ENCODE results near the gene AOPEP.

AOPEP gene

GRCh38 chr9:95048225-95049087, 322.0 kb downstream of the AOPEP start:
- peak; percentile 47 for DNase-seq

DNA sequence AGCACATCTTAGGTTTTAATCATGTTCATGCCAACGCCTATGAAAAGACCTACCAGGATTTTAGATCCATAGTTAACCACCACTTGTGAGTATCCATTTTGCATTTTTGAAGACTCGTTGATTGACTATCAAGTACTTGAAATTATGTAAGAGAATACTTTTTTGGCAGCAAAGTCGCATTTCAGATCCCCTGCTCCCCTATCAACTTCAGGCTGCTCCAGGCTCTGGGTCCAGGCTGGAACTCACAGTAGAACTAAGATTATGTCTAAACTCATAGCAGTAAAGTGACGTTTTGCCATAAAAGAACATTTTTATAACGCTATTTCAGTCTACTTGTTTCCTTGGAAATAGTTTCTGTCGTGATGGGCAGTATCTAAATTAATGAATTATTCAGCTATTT, 323.3 kb downstream of the AOPEP start:
- DNase-seq: no peak

DNA sequence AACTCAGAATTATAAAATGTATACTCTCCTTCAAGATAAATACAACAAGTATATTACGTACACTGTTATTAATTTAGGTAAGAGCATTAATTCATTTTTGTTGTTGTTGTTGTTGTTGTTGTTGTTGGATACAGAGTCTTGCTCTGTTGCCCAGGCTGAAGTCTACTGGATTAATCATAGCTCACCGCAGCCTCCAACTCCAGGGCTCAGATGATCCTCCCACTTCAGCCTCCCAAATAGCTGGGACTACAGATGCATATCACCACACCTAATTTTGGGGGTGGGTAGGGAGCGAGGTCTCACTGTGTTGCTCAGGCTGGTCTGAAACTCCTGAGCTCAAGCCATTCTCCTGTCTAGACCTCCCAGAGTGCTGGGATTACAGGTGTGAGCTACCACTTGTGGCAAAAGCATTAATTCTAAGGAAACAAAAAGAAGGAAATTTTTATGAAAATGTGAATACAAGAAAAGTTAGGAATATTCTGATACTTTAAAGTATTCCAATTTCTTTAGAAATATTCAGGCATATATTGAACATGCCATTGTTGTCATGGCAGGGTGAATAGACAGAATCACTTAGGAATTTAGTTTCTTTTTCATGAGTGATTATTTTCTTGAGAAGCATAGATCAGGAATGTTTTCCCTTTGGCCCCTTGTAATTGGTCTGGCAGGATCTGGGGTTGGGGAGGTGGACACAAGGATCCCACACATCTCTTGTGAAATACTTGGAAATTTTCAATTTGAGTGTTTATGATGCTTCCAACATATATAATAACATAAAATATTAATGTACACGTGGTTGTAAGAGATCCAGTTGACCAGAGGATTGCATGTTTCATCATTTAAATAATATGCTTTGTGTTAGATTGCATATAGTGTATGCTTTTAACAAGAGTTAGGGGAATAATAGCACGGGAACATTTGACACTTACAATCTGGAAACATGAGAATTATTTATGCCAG, 327.4 kb downstream of the AOPEP start:
- no peak for DNase-seq

DNA sequence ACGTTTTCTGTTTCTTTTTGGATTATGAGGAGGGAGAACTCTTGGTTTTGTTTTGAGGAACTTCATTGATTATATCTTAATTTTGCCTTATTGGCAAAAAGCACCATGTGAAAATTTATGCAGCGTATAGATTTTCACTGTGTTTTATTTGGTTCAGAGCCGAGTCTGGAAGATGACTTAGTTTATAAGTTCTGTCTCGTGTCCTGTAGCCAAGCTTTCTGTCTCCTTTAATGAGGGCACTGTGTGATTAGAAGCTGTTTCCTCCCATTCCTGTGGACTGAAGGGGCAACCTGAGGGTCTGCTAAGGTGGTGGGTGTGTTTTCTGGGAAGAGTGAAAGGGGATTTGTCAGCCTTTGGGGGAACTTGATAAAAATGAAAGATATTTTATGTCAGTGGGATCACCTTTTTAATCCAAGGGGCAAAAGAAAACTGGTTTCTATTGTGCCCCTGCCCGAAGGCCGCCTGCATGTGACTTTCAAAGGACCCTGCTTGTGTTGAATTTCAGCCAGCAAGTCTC, 328.9 kb downstream of the AOPEP start:
- no peak for DNase-seq

DNA sequence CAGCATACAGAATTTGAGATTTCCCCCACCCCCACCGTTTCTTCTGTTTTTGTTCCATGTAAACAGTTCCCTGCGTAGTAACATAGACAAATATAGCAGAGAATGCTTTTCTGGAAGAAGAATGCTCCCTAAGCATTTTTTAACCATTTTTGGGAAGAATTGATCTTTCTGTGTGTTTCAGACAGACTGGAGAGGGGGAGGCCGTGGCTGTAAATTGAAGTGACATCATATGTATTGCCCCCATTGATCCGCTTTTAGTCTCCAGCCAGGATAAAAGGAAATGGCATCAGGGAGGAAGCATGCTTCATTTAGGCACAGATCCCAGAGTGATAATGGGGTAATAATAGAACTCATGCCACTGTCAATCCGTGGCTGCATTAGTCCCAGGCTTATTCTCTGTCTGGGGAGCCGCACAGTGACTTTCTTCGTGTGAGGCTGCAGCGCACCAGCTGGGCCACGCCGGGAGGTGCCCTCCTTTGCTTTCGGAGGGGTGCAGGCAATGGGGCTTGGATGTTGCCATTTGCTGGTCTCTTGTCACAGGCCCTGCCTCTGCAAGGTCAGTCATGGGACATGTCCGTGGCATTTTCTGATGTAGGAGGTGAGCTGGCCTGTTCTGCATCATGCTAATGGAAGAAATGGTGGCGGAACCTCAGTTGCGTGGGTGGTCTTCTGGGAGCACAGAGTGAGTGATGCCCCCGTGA, 329.5 kb downstream of the AOPEP start:
- no peak for DNase-seq

GRCh38 chr9:95057101-95057500, 330.6 kb downstream of the AOPEP start:
- DNase-seq: no peak

DNA sequence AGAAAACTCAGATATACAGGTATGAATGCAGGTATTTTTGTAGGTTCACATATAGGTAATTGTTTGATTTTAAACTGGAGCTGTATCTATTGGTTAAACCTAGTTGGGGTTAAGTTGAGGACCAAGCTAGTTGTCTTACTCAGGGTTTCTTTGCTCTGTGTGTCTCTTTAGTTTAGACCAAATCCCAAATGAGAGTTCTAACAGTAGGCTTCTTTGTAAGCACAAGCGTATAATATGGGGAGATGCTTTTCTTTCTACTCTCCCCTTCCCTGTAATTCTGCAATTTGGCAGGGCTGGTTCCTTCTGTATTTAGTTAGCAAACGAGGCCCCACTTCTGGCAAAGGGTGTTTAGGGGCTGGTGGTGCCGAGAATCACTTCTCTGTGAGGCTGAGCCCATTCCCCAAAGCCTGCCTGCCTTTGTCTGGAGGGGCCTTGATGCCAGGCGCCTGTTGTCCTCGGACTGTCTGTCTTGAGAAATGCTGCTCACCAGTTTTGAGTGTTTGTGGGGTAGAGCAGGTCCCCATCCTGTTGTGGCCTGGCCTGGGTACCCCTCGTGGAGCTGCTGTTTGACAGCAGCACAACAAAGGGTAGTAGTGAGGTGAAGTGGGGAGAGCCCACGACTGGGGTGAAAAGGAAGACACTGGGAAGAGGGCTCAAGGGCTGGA, 331.8 kb downstream of the AOPEP start:
- DNase-seq: no peak

DNA sequence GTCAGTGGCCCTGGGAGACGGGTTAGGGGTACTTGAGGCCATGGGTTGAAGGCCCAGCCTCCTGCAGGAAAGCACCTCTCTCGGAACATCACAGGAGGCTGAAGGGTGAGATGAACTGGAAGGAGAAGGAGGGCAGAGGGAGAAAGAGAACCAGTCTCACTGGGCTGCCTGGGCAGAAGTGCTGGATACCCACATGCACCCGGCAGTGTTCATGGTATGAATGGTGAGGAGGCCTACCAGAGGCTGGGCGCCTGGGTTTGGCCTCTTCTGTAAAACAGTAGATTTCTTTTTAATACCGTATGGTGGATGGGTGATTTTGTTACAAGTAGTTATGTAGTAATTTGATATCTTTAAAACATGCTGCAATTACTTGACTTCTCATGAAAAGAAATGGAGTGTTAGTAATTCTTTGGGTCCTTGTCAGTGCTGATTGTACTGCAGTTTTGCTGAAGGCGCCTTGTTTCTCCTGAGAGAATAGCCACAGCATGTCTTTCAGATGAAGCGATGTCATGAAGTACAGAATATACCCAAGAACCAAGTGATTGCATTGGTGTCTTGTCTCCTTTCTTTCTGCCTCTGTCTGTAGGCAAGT, 332.4 kb downstream of the AOPEP start:
- DNase-seq: no peak

DNA sequence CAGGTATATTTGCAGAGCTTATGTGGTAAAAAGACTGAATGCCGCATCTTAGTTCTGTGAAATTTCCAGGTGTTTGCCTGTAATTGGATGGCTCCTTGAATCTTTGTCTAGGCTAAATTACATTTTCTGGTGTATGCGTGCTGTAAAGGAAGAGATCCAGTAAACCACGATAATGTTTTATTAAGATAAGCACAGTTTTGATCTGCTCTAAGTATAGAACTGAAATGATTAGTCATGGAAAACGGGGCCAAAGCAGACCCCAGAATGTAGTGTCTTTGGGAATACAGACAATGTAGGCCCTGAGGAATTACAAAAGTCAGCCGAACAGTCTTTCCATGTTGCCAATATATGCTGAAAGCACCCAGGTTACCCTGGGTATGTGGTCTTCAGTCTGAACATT, 333.7 kb downstream of the AOPEP start:
- DNase-seq: no peak

DNA sequence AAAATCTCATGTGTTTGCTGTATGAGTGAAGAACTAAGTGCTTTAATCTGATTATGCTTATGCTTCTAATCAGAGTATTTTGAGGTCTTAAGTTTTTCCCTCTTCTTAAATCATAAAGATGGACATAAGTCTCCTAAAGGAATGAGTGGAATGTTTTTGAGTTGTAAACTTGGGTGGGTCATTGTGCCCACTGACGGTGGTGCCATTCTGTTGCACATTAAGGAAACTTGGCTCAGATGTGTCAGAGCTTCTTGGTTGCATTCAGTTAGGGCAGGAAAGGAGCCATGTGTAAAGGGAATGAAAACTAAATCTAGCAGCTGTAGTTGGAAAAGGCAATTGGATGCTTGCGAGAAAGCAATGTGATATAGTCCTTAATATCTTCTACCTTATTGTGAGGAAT, 334.4 kb downstream of the AOPEP start:
- DNase-seq: no peak

GRCh38 chr9:95061916-95062595, 335.6 kb downstream of the AOPEP start:
- DNase-seq: no peak

DNA sequence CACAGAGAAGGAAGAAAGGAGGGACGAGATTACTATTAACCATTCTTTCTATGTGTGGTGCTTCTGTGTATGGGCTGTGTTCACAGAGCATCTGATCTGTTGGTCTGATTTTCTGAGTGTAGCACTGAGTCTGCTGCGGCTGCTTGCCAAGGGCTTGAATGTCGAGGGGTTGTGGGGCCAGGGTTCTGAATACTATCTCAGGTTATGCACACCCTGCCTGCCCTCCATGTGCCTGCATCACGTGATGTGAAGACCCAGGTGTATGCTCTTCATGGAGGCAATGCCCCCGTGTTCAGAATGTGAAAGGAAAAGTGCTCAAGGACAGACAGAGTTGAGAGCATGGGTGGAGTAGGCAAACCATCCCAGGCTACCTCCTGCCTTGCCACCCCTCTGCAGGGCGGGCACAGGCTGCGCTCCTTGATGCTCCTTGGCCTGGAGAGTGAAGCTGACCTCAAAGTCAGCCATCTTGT, 336.1 kb downstream of the AOPEP start:
- no peak for DNase-seq

GRCh38 chr9:95063300-95063699, 336.8 kb downstream of the AOPEP start:
- DNase-seq: no peak

- DNase-seq: no peak
Measured at GRCh38 chr9:95065224-95065623, 338.7 kb downstream of the AOPEP start.

DNA sequence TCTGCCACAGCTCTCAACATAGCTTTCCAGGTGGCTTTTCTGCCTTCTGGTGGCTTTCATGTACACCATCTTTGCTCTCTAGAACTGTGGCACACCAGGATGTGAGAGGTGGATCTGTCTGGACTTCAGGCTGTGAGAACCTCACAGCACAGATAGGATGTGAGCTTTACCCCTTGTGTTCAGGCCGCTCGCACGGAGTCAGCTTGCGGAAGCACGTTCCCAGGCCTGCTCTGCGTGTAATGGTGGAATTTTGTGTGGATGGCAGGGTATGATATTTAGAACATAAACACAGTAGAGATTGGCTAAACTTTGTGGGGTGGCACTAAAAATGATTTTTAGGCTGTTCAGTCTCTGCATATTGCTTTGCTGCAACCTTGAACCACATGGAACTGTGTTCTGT, 340.6 kb downstream of the AOPEP start:
- DNase-seq: no peak

- no peak for DNase-seq
Measured at GRCh38 chr9:95067897-95068296, 341.4 kb downstream of the AOPEP start.

- no peak for DNase-seq
Measured at GRCh38 chr9:95070549-95071021, 344.1 kb downstream of the AOPEP start.

GRCh38 chr9:95071450-95071849, 345.0 kb downstream of the AOPEP start:
- no peak for DNase-seq

DNA sequence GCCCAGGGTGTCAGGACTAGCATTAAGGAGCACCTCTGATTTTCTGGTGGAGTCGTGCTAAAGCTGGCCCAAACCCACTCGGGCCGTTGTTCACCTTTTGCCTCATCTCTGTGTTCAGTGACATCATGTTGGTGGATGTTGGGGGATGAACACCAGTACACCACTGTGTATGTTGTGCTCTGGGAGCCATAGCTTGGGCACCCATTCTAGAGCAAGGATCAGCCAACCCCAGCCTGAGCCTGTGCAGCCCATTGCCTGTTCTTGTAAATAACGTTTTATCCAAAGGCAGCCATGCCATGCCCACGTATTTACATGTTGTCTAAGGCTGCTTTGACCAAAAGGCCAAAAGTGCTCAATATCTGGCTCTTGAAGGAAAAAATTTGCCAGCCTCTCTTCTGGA, 345.4 kb downstream of the AOPEP start:
- DNase-seq: no peak

GRCh38 chr9:95073042-95073607, 346.6 kb downstream of the AOPEP start:
- no peak for DNase-seq

DNA sequence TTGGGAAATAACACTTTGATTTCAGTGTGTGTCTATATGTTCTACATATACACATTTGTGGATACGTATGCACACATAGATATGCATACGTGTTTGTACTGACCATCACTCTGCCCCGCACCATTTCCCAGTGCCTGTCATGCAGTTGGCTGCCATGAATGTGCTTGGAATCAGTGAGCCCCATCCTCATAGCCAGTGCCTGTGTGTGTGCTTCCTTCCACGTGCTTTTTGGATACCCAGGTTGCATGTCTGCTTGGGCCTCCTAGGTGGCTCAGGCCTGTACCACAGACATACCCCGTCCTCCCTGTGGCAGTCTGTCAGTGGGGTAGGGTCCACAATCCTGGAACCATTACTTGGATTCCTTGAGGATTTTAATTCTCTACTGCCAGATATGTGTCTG, 347.4 kb downstream of the AOPEP start:
- no peak for DNase-seq
